Measurements from ENCODE around the gene ZNF106.

- TF ChIP-seq CTCF (IDR thresholded peaks at IDR 0.05) (no peak), POLR2A (IDR thresholded peaks at IDR 0.05) (no peak)
These were observed 98.5 kb downstream of the ZNF106 start for GRCh38 chr15:42392309-42393024.

Data from vagina (tissue), 2 donors.